GM12801 (cell line): ENCODE data around the gene RAB6A.

ENCODE experiments used
- TF ChIP-seq, protein P1 (sequence below): IDR thresholded peaks from one replicate; pipeline ENCODE4 v1.5.1; 2011; ENCODE audit warnings: control low read depth; ENCODE audit not compliant: insufficient read length; ENCODE audit errors: extremely low read depth

RAB6A gene

DNA sequence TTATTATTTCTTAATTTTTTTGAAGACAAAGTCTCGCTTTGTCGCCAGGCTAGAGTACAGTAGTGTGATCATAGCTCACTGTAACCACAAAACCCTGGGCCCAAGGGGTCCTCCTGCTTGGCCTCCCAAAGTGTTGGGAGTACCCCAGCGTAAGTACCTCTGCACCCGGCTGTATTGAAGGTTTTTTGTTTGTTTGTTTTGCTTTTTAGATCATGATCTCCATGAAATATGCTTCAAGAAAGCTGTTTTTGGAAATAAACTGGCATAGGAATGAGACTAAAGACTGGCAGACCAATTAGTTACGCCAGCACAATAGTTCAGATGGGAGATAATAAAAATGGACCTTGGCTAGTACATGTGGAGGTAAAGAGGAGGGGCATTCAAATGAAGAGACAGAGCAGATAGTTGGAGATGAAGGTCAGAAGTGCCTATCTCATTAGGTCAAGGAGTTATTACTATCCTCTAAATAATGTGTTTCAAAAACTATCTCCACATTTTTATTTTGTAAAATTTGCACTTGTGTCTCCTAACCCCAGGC lies 22.7 kb upstream of the RAB6A start:
- TF ChIP-seq, protein P1, sequence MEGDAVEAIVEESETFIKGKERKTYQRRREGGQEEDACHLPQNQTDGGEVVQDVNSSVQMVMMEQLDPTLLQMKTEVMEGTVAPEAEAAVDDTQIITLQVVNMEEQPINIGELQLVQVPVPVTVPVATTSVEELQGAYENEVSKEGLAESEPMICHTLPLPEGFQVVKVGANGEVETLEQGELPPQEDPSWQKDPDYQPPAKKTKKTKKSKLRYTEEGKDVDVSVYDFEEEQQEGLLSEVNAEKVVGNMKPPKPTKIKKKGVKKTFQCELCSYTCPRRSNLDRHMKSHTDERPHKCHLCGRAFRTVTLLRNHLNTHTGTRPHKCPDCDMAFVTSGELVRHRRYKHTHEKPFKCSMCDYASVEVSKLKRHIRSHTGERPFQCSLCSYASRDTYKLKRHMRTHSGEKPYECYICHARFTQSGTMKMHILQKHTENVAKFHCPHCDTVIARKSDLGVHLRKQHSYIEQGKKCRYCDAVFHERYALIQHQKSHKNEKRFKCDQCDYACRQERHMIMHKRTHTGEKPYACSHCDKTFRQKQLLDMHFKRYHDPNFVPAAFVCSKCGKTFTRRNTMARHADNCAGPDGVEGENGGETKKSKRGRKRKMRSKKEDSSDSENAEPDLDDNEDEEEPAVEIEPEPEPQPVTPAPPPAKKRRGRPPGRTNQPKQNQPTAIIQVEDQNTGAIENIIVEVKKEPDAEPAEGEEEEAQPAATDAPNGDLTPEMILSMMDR: no peak

DNA sequence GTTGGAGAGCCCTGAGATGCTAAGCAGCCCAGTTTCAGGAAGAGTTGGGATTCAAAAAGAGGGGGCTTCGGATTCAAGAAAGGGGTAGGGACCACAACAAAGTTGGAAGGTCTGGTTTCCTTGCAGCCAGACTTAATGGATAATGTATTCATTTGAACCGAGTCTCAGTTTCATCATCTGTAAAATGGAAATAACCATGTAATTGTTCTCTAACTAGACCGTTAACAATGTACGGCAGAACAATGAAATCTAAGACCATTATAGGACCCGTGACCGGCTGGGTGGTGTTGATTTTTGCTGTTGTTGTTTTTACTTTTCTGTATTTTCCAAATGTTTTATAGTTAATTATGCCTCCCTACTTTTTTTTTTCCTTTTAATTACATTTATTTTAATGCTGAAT lies 20.4 kb upstream of the RAB6A start:
- TF ChIP-seq, protein P1: no peak

DNA sequence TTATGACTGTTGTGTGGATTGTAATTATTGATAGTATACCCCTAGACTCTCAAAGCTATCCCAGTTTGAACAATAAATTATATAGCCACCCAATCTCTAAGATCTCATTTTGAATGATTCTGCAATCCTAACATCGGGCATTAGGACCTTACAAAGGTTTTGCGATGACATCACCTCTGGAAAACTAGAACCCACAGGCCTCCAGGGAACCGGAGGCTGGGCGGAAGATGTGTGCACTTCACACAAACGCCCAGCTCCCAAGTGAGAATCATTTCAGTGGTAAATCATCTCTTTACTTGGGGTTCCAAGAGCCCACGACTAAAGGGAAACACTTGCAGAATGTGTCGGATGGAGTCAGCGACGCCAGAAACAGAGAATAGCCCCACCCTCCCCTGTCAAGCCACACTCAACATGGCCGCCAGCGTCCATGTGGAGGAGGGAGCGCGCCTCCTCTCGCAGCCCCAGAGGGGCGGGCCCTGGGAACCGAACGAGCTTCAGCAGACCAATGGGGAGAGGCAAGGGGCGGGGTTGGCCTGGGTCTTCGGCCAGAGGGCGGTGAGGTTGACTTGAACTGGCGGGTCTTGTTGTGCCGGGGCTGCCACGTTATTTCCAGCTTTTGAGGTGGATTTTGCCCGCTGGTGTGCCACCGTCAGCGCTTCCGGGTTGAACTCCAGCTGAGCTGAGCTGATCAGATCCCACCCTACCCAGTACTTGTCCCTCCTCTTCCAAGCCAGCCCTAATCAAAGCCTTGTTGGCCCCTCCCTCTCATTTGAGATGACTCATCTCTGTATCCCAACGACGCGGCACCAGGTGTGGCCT lies 18.4 kb upstream of the RAB6A start:
- TF ChIP-seq, protein P1: no peak

DNA sequence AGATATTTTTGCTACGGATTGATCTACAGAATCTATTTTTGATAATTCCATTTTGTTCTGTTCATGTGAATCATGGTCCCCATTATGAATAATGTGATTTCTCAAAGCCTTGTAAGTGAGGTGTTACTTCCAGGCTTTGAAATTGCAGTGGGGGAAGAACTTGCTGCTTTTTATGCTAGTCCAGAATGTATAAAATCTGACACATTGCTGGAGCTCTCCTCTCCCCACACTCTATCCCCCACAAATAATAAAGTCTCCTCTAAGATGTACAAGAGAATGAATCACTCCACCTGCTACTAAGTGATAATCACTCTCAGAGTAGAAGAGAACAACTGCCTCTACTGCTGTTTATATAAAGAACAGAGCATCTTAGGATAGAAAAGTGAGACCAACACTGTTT lies 5.9 kb upstream of the RAB6A start:
- TF ChIP-seq, protein P1: no peak

DNA sequence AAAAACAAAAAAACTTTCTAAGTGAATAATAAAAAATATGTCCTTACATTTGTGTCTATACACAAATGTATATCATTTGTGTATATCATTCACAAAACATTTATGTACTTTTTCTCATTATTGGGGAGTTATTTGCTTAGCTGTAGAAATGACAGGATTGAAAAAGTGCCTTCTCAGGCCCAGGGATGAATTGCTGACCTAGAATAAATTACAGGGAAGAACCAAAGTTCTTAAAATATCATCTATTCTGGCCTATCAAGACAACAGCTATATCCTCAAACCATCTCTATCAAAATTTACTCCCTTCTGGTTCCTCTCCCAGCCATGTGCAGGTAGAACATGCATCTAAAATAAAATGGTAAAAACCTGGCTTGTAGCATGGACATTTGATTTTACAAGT lies 1.9 kb upstream of the RAB6A start:
- TF ChIP-seq, protein P1: no peak

DNA sequence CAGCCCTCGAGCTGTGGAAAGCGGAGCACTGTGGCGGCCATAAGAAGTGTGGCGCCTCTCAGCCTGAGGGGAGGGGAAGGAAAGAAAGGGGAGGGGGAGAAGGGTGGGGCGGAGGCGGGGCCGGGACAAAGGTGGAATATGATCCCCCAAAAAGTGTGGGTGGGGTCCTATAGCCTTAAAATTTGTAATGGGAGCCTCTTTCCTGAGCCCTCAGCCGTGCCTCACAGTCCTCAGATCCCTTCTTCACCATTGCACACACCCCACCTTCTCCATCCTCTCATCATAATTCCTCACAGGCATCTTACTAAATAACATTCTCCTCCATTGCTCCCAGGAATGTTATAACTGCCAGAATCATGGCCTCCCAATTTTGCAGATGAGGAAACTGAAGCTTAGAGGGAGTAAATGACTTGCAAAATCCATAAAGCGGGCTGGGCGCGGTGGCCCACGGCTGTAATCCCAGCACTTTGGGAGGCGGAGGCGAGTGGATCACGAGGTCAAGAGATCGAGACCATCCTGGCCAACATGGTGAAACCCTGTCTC lies 600 bp upstream of the RAB6A start:
- TF ChIP-seq, protein P1: no peak

DNA sequence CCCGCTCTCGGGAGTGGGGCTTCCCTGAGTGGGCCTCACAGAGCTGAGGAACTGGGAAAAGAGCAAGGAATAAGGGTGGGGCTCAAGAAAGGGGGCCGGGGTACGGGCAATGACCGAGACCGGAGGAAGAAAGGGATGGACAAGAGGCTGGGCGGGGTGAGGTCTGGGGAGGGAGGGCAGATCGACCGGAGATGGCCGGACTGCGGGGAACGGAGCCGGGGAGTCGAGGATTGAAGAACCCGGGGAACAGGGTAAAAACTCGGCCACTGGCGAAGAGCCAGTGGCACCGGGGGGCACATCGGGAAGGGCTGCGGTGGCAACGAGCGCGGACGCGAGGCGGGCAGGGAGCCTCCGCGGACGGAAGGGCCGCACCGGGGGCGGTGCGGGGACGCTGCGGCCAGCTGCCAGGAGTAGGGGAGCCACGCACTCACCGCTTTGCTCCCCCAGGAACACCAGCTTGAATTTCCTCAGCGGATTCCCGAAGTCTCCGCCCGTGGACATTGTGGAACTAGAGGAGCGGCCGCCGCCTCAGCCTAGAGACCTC lies 667 bp downstream of the RAB6A start:
- TF ChIP-seq, protein P1: no peak
